GM12873 (cell line): ENCODE results near the gene ARCN1.

Source experiments
- TF ChIP-seq, protein P1 (sequence below): IDR thresholded peaks from 2 replicates; pipeline ENCODE4 v1.5.1; 2012; ENCODE audit warnings: low read depth, mild to moderate bottlenecking, moderate library complexity, low read length, control low read depth; ENCODE audit not compliant: insufficient read depth; ENCODE audit errors: missing control alignments

The ARCN1 gene

DNA sequence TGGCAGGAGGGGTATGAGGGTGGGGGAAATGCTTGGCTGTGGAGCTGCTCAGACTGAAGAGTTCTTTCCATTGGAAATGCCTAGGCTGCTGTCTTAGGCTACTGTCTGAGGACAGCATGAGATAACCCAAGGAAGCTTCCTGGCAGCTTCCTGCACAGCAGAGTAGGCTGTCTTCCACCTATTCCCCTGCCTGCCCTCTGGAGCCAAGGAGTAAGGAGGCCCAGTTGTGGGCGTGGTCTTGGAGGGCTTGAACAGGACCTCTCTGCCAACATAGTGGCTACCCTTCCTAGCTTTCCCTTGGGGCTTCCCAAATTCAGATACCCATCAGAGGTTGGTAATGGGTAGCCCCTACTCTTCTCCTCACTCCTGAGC, 61.1 kb downstream of the ARCN1 start:
- TF ChIP-seq, protein P1, sequence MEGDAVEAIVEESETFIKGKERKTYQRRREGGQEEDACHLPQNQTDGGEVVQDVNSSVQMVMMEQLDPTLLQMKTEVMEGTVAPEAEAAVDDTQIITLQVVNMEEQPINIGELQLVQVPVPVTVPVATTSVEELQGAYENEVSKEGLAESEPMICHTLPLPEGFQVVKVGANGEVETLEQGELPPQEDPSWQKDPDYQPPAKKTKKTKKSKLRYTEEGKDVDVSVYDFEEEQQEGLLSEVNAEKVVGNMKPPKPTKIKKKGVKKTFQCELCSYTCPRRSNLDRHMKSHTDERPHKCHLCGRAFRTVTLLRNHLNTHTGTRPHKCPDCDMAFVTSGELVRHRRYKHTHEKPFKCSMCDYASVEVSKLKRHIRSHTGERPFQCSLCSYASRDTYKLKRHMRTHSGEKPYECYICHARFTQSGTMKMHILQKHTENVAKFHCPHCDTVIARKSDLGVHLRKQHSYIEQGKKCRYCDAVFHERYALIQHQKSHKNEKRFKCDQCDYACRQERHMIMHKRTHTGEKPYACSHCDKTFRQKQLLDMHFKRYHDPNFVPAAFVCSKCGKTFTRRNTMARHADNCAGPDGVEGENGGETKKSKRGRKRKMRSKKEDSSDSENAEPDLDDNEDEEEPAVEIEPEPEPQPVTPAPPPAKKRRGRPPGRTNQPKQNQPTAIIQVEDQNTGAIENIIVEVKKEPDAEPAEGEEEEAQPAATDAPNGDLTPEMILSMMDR, result no peak

DNA sequence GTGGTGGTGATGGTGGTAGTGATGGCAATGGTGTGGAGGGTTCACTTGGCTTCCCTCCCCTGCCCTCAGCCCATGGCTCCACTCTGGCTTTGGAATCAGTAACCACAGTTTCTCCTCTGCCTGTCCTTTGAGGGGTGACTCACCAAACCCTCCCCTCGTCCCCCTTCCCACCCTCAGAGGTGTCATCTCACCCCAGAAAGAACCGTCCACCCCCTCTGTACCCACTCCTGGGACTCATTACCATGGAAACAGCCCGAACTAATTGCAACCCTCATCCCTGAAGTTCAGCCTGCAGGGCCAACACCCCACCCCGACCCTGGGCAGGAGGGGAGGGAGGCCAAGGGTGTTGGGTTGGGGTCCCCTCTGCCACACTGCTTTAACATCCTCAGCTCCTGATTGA, 61.8 kb downstream of the ARCN1 start:
- TF ChIP-seq, protein P1, result no peak

DNA sequence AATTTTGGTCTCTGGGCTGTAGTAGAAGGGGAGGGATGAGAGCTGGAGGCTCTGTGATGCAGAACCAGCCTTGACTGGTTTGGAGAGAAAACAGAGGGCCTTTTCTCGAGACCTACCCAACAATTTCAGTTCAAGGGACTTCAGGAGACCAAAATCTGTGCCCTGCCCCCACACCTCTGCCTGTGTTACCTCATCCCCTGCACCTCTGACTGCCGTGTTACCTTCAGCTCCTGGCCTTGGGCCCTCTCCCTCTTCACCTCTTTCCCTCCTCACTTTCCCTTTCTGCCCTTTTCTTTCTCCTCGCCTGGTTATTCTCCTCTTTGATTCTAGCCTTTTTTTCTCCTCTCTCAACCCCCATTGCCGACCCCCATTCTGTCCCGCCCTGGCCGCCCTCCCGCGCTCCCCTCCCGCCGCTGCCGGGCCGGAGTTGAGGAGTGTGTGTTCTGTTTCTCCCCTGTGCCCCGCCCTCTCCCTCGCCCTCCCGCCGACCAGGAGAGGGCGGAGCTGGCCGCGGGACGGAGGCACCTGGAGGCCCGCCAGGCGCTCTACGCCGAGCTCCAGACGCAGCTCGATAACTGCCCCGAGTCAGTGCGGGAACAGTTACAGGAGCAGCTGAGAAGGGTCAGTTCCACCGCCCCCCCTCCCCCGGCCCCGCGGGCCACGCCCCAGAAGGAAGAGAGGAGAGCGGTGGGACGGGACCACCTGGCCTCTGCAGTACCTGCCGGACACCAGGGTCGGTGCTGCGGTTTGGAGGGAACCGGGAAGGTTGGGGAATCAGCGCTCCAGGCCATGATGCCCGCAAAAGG, 62.4 kb downstream of the ARCN1 start:
- TF ChIP-seq, protein P1, result no peak

DNA sequence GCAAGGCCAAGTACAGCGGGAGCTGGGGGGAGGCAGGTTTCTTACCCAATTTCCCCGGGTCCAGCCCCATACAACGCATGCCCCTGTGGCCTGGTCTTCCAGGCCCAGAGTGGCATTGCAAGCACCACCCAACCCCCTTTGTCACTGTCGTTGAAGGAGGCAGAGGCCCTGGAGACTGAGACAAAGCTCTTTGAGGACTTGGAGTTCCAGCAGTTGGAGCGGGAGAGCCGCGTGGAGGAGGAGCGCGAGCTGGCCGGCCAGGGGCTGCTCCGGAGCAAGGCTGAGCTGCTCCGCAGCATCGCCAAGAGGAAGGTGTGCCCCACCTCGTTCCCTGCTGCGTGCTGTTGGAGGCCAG, 63.0 kb downstream of the ARCN1 start:
- TF ChIP-seq, protein P1, result no peak

DNA sequence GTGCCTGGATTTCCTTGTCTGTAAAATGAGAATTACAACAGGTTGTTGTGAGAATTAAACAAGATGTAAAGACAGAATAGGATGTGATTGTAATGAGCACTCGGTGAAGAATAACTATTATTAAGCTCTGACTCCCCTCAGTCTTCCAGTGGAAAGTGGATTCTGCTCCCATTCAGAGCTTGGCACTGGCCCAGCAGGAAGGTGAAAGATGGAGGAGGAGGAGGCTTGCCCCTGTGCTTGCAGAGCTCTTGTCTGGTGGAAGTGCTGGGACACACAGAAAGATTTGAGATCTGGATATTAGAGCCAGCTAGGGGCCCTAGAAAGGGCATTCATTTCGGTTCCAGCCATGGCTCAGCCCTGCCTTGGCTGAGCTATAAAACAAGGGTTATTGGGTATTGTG, 63.4 kb downstream of the ARCN1 start:
- TF ChIP-seq, protein P1, result no peak

DNA sequence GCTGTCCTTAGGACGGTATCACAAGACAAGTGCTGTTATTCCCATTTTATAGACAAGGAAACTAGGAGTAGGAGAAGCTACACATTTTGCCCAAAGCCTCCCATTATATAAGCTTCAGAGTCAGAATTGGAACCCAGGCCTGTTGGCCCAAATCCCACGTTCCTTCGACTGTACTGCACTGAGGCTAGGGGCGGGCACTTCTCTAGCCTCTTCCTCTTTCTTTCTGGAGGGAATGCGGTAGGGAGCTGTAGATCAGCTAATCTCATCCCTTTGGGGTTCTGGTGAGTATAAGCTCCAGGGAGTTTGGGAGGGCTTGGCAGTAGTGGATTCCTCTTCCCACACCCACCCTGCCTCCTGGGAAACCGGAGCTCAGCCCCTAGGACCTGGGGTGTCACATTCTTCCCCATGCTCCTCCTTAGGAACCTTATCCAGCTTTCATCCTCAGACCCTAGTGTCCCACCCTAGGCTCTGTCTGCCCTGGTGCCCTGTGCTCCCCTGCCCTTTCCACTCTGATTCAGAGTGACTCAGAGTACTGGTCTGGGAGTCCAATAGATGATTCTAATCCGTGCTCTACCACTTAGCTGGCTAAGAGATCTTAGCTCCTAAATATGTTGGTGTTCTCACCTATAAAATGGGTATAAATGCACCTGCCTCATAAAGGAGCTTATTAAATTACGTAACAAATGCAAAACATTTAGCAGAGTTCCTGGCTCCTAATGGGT, 64.5 kb downstream of the ARCN1 start:
- TF ChIP-seq, protein P1, result no peak

DNA sequence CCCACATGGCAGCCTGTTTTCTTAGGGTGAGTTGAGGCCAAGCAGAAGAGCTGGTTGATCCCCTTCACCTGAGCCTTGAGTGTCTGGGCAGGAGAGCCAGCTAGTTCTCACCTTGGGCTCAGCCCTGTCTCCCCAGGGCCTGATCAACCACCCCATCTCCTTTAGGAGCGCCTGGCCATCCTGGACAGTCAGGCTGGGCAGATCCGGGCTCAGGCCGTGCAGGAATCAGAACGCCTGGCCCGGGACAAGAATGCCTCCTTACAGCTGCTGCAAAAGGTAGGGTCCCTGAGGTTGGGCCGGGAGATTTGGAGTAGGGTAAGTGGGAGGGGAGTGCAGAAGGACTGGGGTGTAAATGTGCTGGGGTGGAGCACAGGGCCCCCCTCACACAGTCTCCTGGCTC, 66.5 kb downstream of the ARCN1 start:
- TF ChIP-seq, protein P1, result no peak
